ENCODE data around the gene SIGLEC12.
"Not testable (repeated sequence)": the region's sequence is repeated elsewhere in the genome, so short reads cannot be mapped to it uniquely, and the experiment has no call there.

Gene SIGLEC12

GRCh38 chr19:51457351-51458013 lies 44.1 kb downstream of the SIGLEC12 start:
- no peak for DNase-seq

DNA sequence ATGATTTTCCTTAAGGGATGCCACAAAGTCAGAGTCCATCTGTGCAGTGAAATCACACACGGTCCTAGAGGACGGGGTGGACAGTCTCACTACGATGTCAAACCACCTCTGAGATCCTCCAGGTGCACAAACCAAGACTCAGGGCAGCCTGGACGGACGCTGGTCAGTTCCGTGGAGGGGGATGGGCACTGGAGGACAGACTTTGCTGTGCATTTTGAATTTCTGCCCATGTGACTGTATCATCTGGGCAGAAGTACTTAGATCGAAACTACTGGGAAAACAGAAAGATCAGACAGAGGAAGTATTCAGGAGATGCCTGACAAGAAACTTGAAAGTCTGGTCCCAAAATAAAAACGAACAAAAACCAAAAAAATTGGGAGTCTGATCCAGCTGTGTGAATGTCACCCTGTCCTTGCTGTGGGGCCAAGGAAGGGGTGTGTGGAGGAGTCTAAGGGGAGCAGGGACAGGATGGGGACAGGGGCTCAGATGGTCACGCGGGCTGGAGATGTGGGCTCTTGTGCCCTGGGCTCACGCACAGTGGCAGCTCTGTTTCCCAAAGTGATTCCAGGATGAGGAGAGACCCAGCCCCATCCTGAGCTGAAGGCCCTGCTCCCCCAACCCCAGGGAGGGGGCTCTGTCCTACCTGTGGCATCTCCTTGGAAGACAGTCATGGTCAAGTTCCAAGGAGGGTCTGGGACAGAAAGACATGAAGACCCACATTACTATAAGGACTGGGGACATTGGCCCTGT lies 44.9 kb downstream of the SIGLEC12 start:
- no peak for DNase-seq

DNA sequence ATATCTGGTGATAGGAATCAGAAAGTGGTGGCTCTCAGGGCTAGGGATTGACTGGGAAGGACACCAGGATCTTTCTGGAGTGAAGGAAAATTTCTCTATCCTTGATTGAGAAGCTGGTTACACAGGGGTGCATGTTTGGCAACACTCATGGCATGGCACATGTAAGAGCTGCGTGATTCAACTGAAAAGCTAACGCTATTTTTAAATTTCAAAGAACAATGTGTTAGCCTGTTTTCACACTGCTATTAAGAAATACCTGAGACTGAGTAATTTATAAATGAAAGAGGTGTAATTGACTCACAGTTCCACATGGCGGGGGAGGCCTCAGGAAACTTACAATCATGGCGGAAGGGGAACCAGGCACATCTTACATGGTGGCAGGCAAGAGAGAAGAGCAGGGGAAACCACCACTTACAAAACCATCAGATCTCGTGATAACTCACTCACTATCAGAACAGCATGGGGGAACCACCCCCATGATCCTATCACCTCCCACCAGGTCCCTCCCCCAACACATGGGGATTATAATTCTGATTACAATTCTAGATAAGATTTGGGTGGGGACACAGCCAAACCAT lies 50.8 kb downstream of the SIGLEC12 start:
- no peak for DNase-seq

GRCh38 chr19:51448411-51449016 lies 53.1 kb downstream of the SIGLEC12 start:
- no peak for DNase-seq

DNA sequence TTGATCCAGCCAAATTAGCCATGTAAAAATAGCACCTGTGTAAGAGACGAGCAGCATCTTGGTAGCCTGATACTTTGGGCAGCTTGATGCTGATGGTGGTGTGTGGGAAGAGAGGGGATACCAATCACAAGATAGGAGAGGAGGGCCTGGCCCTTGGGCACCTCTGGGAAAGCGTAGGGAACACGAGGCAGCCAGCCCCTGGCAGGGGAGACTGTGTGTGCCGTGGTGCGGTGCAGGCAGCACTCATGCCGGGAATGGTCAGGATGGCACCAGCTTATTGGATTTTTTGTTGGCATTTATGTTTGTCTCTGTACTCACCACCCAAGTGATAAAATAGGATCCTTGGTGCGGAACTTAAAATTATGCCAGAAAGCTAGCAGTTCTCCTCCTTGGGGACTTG lies 53.6 kb downstream of the SIGLEC12 start:
- DNase-seq, result no peak

DNA sequence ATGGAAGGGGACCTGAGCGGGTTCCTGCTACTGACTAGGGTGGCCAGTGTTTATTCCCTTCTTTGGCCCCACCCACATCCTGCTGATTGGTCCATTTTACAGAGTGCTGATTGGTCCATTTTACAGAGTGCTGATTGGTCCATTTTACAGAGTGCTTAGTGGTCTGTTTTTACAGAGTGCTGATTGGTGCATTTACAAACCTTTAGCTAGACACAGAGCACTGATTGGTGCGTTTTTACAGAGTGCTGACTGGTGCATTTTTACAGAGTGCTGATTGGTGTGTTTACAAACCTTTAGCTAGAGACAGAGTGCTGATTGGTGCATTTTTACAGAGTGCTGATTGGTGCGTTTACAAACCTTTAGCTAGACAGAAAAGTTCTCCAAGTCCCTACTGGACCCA lies 54.1 kb downstream of the SIGLEC12 start:
- not testable (repeated sequence) for DNase-seq

GRCh38 chr19:51441410-51442390 lies 59.9 kb downstream of the SIGLEC12 start:
- DNase-seq, result peak; percentile 85
